ENCODE data around the gene KRTAP9-8. TPM values are rescaled to one million over a fixed set of nuclear protein-coding genes. Genes with fewer than 3 reads are reported as not detected.
"Not testable (repeated sequence)": the region's sequence is repeated elsewhere in the genome, so short reads cannot be mapped to it uniquely, and the experiment has no call there.

The KRTAP9-8 gene, protein sequence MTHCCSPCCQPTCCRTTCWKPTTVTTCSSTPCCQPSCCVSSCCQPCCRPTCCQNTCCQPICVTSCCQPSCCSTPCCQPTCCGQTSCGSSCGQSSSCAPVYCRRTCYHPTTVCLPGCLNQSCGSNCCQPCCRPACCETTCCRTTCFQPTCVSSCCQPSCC
- total RNA-seq (2014; rRNA removed; shearing (Covaris generic)) = not detected in 2 replicates
- not detected in 2 replicates for polyA plus RNA-seq (2015; cell fraction: cytosol; rRNA removed)
- polyA plus RNA-seq (2015; cell fraction: nucleus; rRNA removed) = not detected in 2 replicates

- DNase-seq (ENCODE audit: low read depth, low spot score); in situ Hi-C loops (cut with HindIII; ENCODE audit: low pct_unique_long_range_greater_than_20kb, low sequenced_read_pairs): not testable (repeated sequence)
Observed at GRCh38 chr17:41237949-41238437, at the start of gene KRTAP9-8. Gene KRTAP9-8, plus strand, starts transcription at chr17:41237999. Its CDS starts 53 bp downstream, at chr17:41238052.

GRCh38 chr17:41189837-41190318, 47.9 kb upstream of the KRTAP9-8 start, which contains the start of gene KRTAP9-1:
Gene KRTAP9-1, plus strand, starts transcription at chr17:41189887. Its CDS starts 0 bp downstream, at chr17:41189887.
- in situ Hi-C loops (cut with HindIII; ENCODE audit: low pct_unique_long_range_greater_than_20kb, low sequenced_read_pairs); DNase-seq (ENCODE audit: low read depth, low spot score): not testable (repeated sequence)

DNA sequence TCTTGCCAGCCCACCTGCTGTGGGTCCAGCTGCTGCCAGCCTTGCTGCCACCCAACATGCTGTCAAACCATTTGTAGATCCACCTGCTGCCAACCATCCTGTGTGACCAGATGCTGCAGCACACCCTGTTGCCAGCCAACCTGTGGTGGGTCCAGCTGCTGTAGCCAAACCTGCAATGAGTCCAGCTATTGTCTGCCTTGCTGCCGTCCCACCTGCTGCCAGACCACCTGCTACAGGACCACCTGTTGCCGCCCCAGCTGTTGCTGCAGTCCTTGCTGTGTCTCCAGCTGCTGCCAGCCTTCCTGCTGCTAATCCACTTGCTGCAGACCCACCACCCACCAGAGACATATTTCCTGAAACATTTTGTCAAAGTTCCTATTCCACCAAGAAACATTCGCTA, 47.5 kb upstream of the KRTAP9-8 start:
- no peak for DNase-seq (ENCODE audit: low read depth, low spot score)
- in situ Hi-C loops (cut with HindIII; ENCODE audit: low pct_unique_long_range_greater_than_20kb, low sequenced_read_pairs) = no loop called here

- no peak for DNase-seq (ENCODE audit: low read depth, low spot score)
- in situ Hi-C loops (cut with HindIII; ENCODE audit: low pct_unique_long_range_greater_than_20kb, low sequenced_read_pairs) = no loop called here
Observed at GRCh38 chr17:41196068-41196467, 41.7 kb upstream of the KRTAP9-8 start.

- in situ Hi-C loops (cut with HindIII; ENCODE audit: low pct_unique_long_range_greater_than_20kb, low sequenced_read_pairs) = no loop called here
Observed at GRCh38 chr17:41199421-41200078, 38.2 kb upstream of the KRTAP9-8 start.

GRCh38 chr17:41211845-41212466, 25.8 kb upstream of the KRTAP9-8 start:
- in situ Hi-C loops (cut with HindIII; ENCODE audit: low pct_unique_long_range_greater_than_20kb, low sequenced_read_pairs) = no loop called here
- no peak for DNase-seq (ENCODE audit: low read depth, low spot score)

More at GRCh38 chr17:41199421-41200078, 38.2 kb upstream of the KRTAP9-8 start:
- no peak for DNase-seq (ENCODE audit: low read depth, low spot score)

GRCh38 chr17:41212524-41213169, 25.2 kb upstream of the KRTAP9-8 start:
- DNase-seq (ENCODE audit: low read depth, low spot score) = no peak
- in situ Hi-C loops (cut with HindIII; ENCODE audit: low pct_unique_long_range_greater_than_20kb, low sequenced_read_pairs) = no loop called here

GRCh38 chr17:41215681-41216080, 22.1 kb upstream of the KRTAP9-8 start:
- no peak for DNase-seq (ENCODE audit: low read depth, low spot score)
- in situ Hi-C loops (cut with HindIII; ENCODE audit: low pct_unique_long_range_greater_than_20kb, low sequenced_read_pairs) = no loop called here

DNA sequence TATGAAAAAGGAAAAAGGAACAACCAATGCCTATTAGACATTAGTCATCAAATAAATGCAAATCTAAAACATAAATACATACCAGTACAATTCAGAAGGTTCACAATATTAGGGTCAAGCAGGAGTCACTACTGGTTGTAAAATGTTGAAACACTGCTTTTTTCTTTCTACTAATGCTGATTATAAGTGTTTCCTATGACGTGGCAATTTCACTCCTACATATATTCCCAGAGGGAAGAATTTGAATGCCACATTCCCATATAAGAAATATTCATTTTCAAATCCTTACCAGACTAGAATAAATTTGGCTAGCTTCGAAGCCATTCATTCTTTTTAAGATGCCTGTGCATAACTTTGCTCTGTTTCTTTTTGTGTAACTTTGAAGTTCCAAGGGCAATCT, 14.0 kb upstream of the KRTAP9-8 start:
- DNase-seq (ENCODE audit: low read depth, low spot score) = no peak
- in situ Hi-C loops (cut with HindIII; ENCODE audit: low pct_unique_long_range_greater_than_20kb, low sequenced_read_pairs) = no loop called here

DNA sequence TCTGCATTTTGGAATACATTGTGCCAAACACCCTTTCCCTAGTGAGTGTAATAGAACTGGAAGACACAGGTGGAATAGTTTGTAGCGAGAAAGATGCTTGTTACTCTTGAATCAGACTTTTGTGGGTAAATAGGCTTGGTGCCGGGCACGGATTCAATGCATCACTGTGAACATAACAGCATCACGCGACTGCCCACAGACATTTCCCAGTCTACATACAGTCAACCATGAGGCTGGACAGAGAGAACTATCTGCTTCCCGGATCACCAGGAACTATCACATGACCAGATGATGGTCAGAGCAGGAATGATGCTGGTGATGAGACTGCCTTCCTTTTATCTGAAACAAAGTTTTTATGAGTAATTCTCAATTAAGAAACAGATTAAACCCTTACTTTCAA, 11.7 kb upstream of the KRTAP9-8 start:
- in situ Hi-C loops (cut with HindIII; ENCODE audit: low pct_unique_long_range_greater_than_20kb, low sequenced_read_pairs) = no loop called here

DNA sequence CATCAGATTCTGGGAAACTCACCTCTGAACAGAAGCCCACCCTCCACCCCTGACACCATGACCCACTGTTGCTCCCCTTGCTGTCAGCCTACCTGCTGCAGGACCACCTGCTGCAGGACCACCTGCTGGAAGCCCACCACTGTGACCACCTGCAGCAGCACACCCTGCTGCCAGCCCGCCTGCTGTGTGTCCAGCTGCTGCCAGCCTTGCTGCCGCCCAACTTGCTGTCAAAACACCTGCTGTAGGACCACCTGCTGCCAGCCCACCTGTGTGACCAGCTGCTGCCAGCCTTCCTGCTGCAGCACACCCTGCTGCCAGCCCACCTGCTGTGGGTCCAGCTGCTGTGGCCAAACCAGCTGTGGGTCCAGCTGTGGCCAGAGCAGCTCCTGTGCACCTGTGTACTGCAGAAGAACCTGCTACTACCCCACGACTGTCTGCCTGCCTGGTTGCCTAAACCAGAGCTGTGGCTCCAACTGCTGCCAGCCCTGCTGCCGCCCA, 11.2 kb upstream of the KRTAP9-8 start, which contains the start of gene KRTAP9-2:
TSS of gene KRTAP9-2 (plus strand) at position 51 of the 498 bp plus-strand sequence. CDS start at position 58, 7 bp downstream.
- DNase-seq (ENCODE audit: low read depth, low spot score); in situ Hi-C loops (cut with HindIII; ENCODE audit: low pct_unique_long_range_greater_than_20kb, low sequenced_read_pairs): not testable (repeated sequence)

More for the DNA sequence above, 11.7 kb upstream of the KRTAP9-8 start:
- peak; percentile 55 for DNase-seq (ENCODE audit: low read depth, low spot score)

DNA sequence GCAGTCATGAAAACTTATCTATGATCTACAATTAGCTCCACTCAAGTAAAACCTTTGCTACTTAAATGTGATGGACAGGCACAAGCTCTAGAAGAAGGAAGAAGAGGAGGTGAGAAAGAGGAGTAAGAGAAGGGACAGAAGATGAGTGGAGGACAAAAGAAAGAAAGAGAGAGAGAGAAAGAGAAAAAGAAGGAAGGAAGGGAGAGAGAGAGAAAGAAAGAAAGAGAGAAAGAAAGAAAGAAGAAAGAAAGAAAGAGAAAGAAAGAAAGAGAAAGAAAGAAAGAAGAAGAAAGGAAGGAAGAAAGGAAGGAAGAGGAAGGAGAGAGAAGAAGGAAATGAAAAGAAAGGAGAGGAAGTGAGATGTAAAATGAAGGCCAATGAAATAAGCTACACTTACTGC, 7.7 kb upstream of the KRTAP9-8 start:
- in situ Hi-C loops (cut with HindIII; ENCODE audit: low pct_unique_long_range_greater_than_20kb, low sequenced_read_pairs) = no loop called here
- DNase-seq (ENCODE audit: low read depth, low spot score) = no peak

DNA sequence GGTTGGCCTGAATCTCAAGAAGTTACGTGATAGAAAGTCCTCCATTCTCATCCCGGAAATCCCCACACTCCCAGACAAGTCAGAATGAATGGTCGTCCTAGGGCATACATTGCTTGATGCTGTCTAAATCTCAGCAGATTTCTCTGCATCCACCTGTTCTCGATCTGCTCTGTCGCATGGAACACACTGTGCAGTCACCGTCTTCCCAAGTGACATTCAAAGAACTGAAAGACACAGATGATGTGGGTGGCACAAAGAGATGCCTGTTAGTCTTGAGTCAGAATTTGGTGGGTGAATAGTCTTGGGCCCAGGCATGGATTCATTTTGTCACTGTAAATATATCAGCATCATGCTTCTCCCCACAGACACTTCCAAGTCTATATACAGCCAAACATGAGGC, 6.1 kb upstream of the KRTAP9-8 start:
- in situ Hi-C loops (cut with HindIII; ENCODE audit: low pct_unique_long_range_greater_than_20kb, low sequenced_read_pairs) = no loop called here
- DNase-seq (ENCODE audit: low read depth, low spot score) = no peak

DNA sequence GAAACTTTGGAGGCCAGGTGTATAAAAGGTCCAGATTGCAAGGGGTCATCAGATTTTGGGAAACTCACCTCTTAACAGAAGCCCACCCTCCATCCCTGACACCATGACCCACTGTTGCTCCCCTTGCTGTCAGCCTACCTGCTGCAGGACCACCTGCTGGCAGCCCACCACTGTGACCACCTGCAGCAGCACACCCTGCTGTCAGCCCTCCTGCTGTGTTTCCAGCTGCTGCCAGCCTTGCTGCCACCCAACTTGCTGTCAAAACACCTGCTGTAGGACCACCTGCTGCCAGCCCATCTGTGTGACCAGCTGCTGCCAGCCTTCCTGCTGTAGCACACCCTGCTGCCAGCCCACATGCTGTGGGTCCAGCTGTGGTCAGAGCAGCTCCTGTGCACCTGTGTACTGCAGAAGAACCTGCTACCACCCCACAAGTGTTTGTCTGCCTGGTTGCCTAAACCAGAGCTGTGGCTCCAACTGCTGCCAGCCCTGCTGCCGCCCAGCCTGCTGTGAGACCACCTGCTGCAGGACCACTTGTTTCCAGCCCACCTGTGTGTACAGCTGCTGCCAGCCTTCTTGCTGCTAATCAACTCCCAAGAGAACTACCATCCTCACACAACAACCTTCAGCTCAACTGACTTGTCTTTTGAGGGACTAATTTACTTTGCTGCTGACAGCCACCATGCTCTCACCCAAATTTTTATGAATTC, 5.2 kb upstream of the KRTAP9-8 start, which contains the start of gene KRTAP9-3:
TSS of gene KRTAP9-3 (plus strand) at position 51 of the 707 bp plus-strand sequence. CDS start at position 104, 53 bp downstream.
- DNase-seq (ENCODE audit: low read depth, low spot score); in situ Hi-C loops (cut with HindIII; ENCODE audit: low pct_unique_long_range_greater_than_20kb, low sequenced_read_pairs): not testable (repeated sequence)

- in situ Hi-C loops (cut with HindIII; ENCODE audit: low pct_unique_long_range_greater_than_20kb, low sequenced_read_pairs); DNase-seq (ENCODE audit: low read depth, low spot score): not testable (repeated sequence)
Observed at GRCh38 chr17:41237116-41237515, 683 bp upstream of the KRTAP9-8 start.

GRCh38 chr17:41246995-41247787, 9.4 kb downstream of the KRTAP9-8 start:
- DNase-seq (ENCODE audit: low read depth, low spot score); in situ Hi-C loops (cut with HindIII; ENCODE audit: low pct_unique_long_range_greater_than_20kb, low sequenced_read_pairs): not testable (repeated sequence)

Data from SK-MEL-5 (cell line).